CD4-positive, alpha-beta T cell treated with Interleukin-2 at 100 ng/mL for 4 hours (primary cell): ENCODE measurements around the gene TBCK.
"Not testable (repeated sequence)": the region's sequence is repeated elsewhere in the genome, so short reads cannot be mapped to it uniquely, and the experiment has no call there.

Experiments
- DNase-seq: peaks from one replicate; pipeline ENCODE4 v3.0.0-alpha.2; 2020; ENCODE audit warnings: low spot score

The TBCK gene

GRCh38 chr4:106210021-106210420 lies 106.0 kb downstream of the TBCK start:
- DNase-seq = no peak

GRCh38 chr4:106208481-106209460 lies 107.2 kb downstream of the TBCK start:
- no peak for DNase-seq

- DNase-seq = no peak
Observed at GRCh38 chr4:106201373-106201772, 114.6 kb downstream of the TBCK start.

- DNase-seq = no peak
Observed at GRCh38 chr4:106195435-106195950, 120.5 kb downstream of the TBCK start.

- DNase-seq = no peak
Observed at GRCh38 chr4:106194801-106195200, 121.2 kb downstream of the TBCK start.

GRCh38 chr4:106192131-106192530 lies 123.9 kb downstream of the TBCK start:
- no peak for DNase-seq

GRCh38 chr4:106186201-106186600 lies 129.8 kb downstream of the TBCK start:
- no peak for DNase-seq

- DNase-seq = no peak
Observed at GRCh38 chr4:106183551-106183950, 132.5 kb downstream of the TBCK start.

- no peak for DNase-seq
Observed at GRCh38 chr4:106172861-106173260, 143.1 kb downstream of the TBCK start.

- no peak for DNase-seq
Observed at GRCh38 chr4:106165351-106166010, 150.5 kb downstream of the TBCK start.

- DNase-seq = no peak
Observed at GRCh38 chr4:106162278-106162677, 153.7 kb downstream of the TBCK start.

- DNase-seq = no peak
Observed at GRCh38 chr4:106160560-106160959, 155.4 kb downstream of the TBCK start.

- no peak for DNase-seq
Observed at GRCh38 chr4:106149911-106150310, 166.1 kb downstream of the TBCK start.

GRCh38 chr4:106149026-106149425 lies 167.0 kb downstream of the TBCK start:
- no peak for DNase-seq

- DNase-seq = no peak
Observed at GRCh38 chr4:106142616-106143127, 173.3 kb downstream of the TBCK start.

- no peak for DNase-seq
Observed at GRCh38 chr4:106140601-106141000, 175.4 kb downstream of the TBCK start.

GRCh38 chr4:106136777-106137331 lies 179.2 kb downstream of the TBCK start:
- no peak for DNase-seq

- DNase-seq = no peak
Observed at GRCh38 chr4:106132045-106132444, 184.0 kb downstream of the TBCK start.

GRCh38 chr4:106126062-106126461 lies 189.9 kb downstream of the TBCK start:
- DNase-seq = peak; percentile 0

- not testable (repeated sequence) for DNase-seq
Observed at GRCh38 chr4:106119949-106120555, 196.0 kb downstream of the TBCK start.

GRCh38 chr4:106116025-106116424 lies 200.0 kb downstream of the TBCK start:
- no peak for DNase-seq

GRCh38 chr4:106114270-106114669 lies 201.7 kb downstream of the TBCK start:
- no peak for DNase-seq
